Osteoblast (primary cell): ENCODE data around the gene ARMC9. TPM values are rescaled to one million over a fixed set of nuclear protein-coding genes. Genes with fewer than 3 reads are reported as not detected.
A peak's percentile ranks its signal among the peaks of the same experiment; 100 is the strongest.
"Not testable (repeated sequence)": the region's sequence is repeated elsewhere in the genome, so short reads cannot be mapped to it uniquely, and the experiment has no call there.

Source experiments
- DNase-seq: peaks from one replicate; pipeline ENCODE4 v3.0.0; 2011; ENCODE audit warnings: low spot score, mixed read lengths; ENCODE audit not compliant: insufficient read length; ENCODE audit errors: missing footprints
- H2AFZ ChIP-seq: 2 replicates; pipeline ENCODE4 v1.6.0; 2011; ENCODE audit warnings: mild to moderate bottlenecking, low read length
- H3K27ac ChIP-seq: 2 replicates; pipeline ENCODE4 v1.5.1; 2011; ENCODE audit warnings: mild to moderate bottlenecking, low read depth, low read length, moderate library complexity
- H3K27me3 ChIP-seq: 2 replicates; pipeline ENCODE4 v1.6.0; 2012; ENCODE audit warnings: mild to moderate bottlenecking, control low read depth, inconsistent platforms, low read length, moderate library complexity; ENCODE audit not compliant: insufficient read depth
- H3K36me3 ChIP-seq: 2 replicates; pipeline ENCODE4 v1.5.1; 2011; ENCODE audit warnings: mild to moderate bottlenecking, low read length, control low read depth, moderate library complexity; ENCODE audit not compliant: insufficient read depth
- H3K4me1 ChIP-seq: 2 replicates; pipeline ENCODE4 v1.5.1; 2011; ENCODE audit warnings: mild to moderate bottlenecking, low read length, control low read depth, moderate library complexity; ENCODE audit not compliant: insufficient read depth
- H3K4me2 ChIP-seq: 2 replicates; pipeline ENCODE4 v1.6.0; 2011; ENCODE audit warnings: mild to moderate bottlenecking, low read length; ENCODE audit not compliant: insufficient read depth
- H3K4me3 ChIP-seq: fragments of 200-600 bp; sonication (generic); 3 replicates; pipeline ENCODE4 v1.5.1; 2012; ENCODE audit warnings: mild to moderate bottlenecking, low read length, inconsistent platforms; ENCODE audit not compliant: insufficient read depth
- H3K79me2 ChIP-seq: 2 replicates; pipeline ENCODE4 v1.6.0; 2012; ENCODE audit warnings: mild to moderate bottlenecking, low read length, control low read depth, inconsistent platforms; ENCODE audit not compliant: insufficient read depth
- H3K9me3 ChIP-seq: 2 replicates; pipeline ENCODE4 v1.5.1; 2011; ENCODE audit warnings: low read depth, low read length, control low read depth
- H4K20me1 ChIP-seq: 2 replicates; pipeline ENCODE4 v1.6.0; 2012; ENCODE audit warnings: mild to moderate bottlenecking, low read length, control low read depth; ENCODE audit not compliant: insufficient read depth
- total RNA-seq: library from RNA; depleted of rRNA; stranded (reverse); fragments of >200 nt; gene quantifications from 2 replicates; pipeline ENCODE4 v1.2.3, GENCODE V29; 2012
- TF ChIP-seq, protein P1 (sequence below): IDR thresholded peaks from 2 replicates; pipeline ENCODE4 v1.5.1; 2011; ENCODE audit warnings: mild to moderate bottlenecking, low read depth, low read length, moderate library complexity; ENCODE audit errors: extremely low read depth

Gene ARMC9
- total RNA-seq, 1 donor, result 221 TPM

DNA sequence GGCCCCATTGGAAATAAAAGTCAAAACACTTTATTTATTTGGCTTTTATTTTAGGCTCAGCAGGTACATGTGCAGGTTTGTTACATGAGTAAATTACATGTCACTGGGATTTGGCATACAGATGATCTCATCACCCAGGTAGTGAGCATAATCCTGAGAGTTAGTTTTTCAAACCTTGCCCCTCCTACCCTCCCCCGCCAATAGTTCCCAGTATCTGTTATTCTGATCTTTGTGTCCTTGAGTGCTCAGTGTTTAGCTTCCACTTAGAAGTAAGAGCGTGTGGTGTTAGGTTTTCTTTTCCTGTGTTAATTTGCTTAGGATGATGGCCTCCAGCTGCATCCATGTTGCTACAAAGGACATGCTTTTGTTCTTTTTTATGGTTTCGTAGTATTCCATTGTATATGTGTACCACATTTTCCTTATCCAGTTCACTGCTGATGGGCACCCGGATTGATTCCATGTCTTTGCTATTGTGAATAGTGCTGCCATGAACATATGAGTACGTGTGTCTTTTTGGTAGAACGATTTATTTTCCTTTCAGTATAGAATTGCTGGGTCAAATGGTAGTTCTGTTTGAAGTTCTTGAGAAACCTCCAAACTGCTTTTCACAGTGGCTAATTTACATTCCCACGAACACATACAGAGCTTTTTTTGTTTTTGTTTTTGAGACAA lies 47.9 kb downstream of the ARMC9 start:
- H4K20me1 ChIP-seq, result no peaks in the 10 kb centered on the region
- no peaks in the 10 kb centered on the region for H3K27me3 ChIP-seq
- no peak overlapping the region for H3K4me3 ChIP-seq
- H3K4me1 ChIP-seq, result peaks cover 15% of the 10 kb centered on the region
- H3K36me3 ChIP-seq, result peaks cover 9% of the 10 kb centered on the region
- TF ChIP-seq, protein P1, sequence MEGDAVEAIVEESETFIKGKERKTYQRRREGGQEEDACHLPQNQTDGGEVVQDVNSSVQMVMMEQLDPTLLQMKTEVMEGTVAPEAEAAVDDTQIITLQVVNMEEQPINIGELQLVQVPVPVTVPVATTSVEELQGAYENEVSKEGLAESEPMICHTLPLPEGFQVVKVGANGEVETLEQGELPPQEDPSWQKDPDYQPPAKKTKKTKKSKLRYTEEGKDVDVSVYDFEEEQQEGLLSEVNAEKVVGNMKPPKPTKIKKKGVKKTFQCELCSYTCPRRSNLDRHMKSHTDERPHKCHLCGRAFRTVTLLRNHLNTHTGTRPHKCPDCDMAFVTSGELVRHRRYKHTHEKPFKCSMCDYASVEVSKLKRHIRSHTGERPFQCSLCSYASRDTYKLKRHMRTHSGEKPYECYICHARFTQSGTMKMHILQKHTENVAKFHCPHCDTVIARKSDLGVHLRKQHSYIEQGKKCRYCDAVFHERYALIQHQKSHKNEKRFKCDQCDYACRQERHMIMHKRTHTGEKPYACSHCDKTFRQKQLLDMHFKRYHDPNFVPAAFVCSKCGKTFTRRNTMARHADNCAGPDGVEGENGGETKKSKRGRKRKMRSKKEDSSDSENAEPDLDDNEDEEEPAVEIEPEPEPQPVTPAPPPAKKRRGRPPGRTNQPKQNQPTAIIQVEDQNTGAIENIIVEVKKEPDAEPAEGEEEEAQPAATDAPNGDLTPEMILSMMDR, result no peak
- DNase-seq, result no peak
- no peaks in the 10 kb centered on the region for H3K79me2 ChIP-seq
- no peak overlapping the region for H3K4me2 ChIP-seq
- no peak overlapping the region for H2AFZ ChIP-seq
- H3K27ac ChIP-seq, result no peak overlapping the region
- no peaks in the 10 kb centered on the region for H3K9me3 ChIP-seq

GRCh38 chr2:231250146-231250545 lies 51.7 kb downstream of the ARMC9 start:
- no peak overlapping the region for H3K27ac ChIP-seq
- no peak overlapping the region for H3K4me3 ChIP-seq
- peaks cover 17% of the 10 kb centered on the region for H3K36me3 ChIP-seq
- no peaks in the 10 kb centered on the region for H3K27me3 ChIP-seq
- H3K4me1 ChIP-seq, result peaks cover 10% of the 10 kb centered on the region
- no peaks in the 10 kb centered on the region for H3K9me3 ChIP-seq
- no peaks in the 10 kb centered on the region for H3K79me2 ChIP-seq
- no peak overlapping the region for H2AFZ ChIP-seq
- no peak for DNase-seq
- TF ChIP-seq, protein P1, result no peak
- H3K4me2 ChIP-seq, result no peak overlapping the region
- no peaks in the 10 kb centered on the region for H4K20me1 ChIP-seq

- H3K4me1 ChIP-seq, result peaks cover 10% of the 10 kb centered on the region
- H3K36me3 ChIP-seq, result peaks cover 16% of the 10 kb centered on the region
- H4K20me1 ChIP-seq, result no peaks in the 10 kb centered on the region
- no peak overlapping the region for H3K4me2 ChIP-seq
- no peaks in the 10 kb centered on the region for H3K79me2 ChIP-seq
- no peak for DNase-seq
- no peaks in the 10 kb centered on the region for H3K9me3 ChIP-seq
- H2AFZ ChIP-seq, result no peak overlapping the region
- no peak overlapping the region for H3K27ac ChIP-seq
- TF ChIP-seq, protein P1, result no peak
- H3K4me3 ChIP-seq, result no peak overlapping the region
- no peaks in the 10 kb centered on the region for H3K27me3 ChIP-seq
Observed at GRCh38 chr2:231250698-231251097, 52.3 kb downstream of the ARMC9 start.

- H2AFZ ChIP-seq, H3K9me3 ChIP-seq, H3K4me1 ChIP-seq, H3K4me3 ChIP-seq, H3K27me3 ChIP-seq, H3K4me2 ChIP-seq, H4K20me1 ChIP-seq, H3K79me2 ChIP-seq, DNase-seq: not testable (repeated sequence)
- peaks cover 25% of the 10 kb centered on the region for H3K36me3 ChIP-seq
- peak overlapping the region; percentile 9 for H3K27ac ChIP-seq
Observed at GRCh38 chr2:231253292-231253691, 54.9 kb downstream of the ARMC9 start.
